GM18907 (cell line): Measurements from ENCODE around the gene FUT6.
A peak's percentile ranks its signal among the peaks of the same experiment; 100 is the strongest.

Experiments
- ATAC-seq: cut with Tn5 transposase; IDR thresholded peaks from one replicate; pipeline ENCODE4 v1.9.1; 2021; ENCODE audit warnings: mild to moderate bottlenecking, moderate library complexity; ENCODE audit not compliant: unreplicated experiment

Gene FUT6

DNA sequence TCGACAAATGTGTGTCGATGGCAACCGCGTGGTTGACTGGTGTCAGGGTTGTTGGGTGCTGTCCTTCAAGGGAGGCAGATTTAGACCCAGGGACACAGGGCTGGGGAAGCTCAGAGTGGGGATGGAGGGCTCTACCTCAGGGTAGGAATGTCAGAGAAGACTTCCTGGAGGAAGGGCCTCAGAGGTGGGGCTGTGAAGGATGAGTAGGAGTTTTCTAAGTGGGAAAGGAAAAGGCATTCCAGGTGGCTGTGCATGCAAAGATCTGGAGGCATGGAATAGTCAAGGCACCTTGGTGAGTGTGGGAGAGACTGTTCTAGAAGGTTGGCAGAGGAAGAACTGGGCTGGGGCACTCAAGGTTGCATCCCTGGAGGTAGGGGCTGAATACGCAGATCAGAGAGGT lies 32.6 kb downstream of the FUT6 start:
- no peak for ATAC-seq

DNA sequence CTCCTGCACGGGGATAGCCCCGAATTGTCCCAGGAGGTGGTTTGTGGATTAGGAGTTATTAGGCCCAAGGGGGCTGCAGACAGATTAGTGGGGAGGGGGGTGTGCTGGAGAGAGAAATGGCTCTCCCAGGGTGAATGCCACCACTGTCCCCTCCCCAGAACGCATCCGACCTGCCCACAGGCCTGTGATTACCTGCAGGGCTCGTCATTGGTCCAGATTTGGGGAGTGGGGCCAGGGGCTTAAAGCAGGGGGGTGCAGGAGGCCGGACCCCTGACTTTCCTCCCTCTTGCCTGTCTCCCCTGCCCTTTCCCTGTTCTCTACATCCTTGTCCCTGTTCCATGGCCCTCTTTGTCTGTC lies 33.4 kb downstream of the FUT6 start:
- ATAC-seq = no peak

DNA sequence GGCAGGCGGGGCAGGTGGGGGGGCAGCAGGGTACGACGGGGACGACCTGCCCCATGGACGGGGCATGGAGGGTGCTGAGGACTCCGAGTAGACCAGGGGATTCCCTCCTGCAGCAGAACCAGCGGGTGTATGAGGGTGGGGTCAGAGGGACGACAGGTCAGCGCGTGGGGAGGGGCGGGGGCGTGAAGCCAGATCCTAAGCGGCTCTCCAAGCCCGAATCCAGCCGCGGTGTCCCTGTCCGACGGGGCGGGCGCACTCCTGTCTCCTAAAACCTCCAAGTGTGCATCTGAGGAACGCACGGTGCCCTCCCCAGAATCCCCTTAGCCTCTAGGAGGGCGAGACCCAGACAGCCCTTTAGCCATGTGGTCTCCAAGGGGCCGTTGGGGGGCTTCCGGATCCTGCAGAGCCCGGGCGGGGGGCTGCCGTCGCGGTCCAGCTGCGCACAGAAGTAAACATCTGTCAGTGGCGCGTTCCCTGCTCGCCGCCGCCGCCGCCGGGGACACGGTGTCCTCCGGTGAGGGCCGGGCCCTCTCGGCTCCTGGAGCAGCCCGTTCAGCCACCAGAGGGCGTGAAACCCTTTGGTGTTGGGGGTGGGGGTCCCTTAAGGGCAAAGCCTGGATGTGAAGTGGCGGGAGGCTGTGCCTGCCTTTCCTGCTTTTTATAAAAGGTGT lies 33.9 kb downstream of the FUT6 start:
- no peak for ATAC-seq

DNA sequence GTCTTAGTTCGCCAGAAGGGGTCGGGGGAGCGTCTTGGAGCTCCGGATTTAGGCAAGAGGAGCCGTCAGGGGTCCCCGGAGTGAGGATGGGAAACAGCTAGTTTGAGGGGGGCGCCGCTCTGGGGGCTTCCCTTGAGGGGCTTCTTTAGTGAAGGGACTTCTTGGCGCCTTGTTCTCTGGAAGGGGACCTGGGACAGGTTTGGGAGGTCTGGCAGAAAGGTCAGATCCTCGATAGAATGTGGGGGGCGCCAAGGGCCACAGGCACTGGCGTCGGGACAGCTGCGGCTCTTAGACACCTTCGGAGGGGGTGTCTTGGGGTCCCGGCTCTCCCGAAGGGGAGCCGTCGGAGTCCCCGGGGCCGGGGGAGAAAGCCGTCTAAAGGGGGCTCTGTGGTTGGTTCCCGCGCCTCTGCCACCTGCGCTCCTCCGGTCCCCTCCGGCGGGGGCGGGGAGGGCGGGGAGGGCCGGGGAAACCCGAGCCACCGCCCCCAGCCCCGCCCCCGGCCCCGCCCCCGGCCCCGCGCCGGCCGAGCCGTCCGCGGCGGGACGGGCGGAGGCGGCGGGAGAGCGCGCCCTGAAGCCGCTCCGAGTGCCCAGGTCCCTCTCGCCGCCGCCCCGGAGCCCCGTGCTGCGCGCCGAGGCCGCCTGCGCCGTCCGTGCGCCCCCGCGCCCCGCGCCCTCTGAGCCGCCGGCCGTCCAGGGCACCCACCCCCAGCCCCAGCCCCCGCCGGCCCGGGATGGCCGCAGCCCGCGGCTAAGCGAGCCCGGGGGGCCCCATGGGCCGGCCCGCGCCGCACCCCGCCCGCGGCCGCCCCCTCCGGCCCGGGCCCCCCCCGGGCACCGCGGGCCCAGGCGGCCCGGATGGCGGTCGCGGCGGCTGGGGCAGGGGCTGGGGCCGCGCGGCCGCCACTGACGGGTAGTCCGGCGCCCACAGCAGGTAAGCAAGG lies 34.7 kb downstream of the FUT6 start, which contains the start of gene NRTN:
TSS of gene NRTN (plus strand) at position 552 of the 946 bp plus-strand sequence. CDS start 19,099 bp downstream, outside the sequence.
- ATAC-seq = no peak

DNA sequence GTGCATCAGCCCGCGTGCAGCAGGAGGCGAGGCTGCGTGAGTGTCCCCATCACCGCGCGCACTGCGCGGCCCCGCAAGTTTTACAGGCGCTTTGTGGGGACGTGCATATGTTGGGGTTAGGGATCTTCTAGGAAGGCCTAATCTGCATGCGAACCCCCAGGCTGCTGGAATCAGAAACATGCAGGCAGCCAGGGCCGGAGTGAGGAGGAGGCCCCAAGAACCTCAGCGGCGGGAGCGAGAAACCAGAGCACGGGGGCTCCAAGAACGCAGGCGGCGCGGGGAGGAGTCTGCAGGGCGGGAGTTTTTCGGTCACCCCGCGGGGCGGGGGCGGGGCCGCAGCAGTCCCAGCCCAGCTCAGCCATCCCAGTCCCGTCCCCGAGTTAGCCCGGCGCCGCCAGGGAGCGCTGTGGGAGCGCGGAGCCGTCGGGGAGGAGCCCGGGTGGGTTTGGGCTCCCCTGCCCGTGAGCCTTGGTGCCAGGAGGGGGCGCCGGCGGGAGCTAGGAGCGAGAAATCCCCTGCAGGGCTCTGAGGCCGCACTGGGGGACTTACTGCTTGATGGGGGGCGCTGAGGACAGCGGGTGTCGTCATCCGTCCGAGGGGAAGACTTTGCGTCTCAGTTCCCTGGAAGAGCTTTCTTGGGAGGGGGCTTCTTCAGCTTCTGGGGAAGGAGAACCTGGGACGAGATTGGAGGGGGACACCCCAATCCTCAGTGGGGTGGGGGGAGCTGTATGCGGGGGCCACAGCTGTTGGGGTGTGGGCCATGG lies 35.6 kb downstream of the FUT6 start:
- ATAC-seq = peak; percentile 66

DNA sequence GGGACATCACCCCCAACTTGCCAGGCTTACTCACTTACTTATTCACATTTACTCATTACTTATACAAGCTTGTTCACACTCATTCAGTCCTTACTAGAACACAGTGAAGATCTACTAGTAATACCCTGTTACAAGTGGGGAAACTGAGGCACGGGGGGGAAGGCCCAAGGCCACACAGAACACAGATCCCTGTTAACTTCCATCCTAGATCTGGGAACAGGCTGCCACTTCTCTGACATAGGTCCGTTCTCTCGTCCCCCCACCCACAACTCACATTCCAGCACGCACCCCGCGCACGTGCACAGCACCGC lies 36.1 kb downstream of the FUT6 start:
- ATAC-seq = no peak

DNA sequence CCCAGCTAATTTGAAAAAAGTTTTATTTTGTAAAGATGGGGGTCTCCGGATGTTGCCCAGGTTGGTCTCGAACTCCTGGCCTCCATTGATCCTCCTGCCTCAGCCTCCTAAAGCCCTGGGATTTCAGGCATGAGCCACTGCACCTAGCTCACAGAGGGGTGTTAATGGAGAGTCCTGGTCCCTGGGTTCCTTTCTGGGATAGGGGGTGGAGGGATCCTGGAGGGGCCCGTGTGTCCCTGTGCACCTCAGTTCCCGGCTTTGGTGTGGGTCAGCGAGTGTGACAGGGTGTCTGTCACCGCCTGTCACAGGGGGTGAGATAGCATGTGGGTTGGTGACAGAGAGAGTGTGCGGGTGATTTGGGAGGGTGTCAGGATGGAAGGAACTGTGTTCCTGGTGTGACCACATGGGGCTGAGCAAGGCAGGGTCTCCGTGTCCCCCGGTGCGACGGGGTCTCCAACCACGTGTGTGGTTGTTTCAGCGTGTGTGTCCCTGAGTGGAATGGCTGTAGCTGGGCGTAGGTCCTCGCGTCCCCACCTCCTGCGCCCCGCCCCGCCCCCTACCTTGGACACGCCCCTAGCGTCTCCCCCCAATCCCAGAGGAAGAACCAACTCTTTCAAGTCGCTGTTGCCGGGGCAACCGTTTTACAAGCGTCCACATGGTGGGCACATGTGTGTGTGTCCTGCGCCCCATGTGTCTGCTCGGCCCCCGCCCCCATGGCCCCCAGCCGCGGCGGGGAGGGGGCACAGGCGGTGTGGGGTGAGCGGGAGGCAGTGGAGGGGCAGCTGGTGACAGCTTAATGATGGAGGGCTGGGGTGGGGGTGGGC lies 37.5 kb downstream of the FUT6 start:
- no peak for ATAC-seq

DNA sequence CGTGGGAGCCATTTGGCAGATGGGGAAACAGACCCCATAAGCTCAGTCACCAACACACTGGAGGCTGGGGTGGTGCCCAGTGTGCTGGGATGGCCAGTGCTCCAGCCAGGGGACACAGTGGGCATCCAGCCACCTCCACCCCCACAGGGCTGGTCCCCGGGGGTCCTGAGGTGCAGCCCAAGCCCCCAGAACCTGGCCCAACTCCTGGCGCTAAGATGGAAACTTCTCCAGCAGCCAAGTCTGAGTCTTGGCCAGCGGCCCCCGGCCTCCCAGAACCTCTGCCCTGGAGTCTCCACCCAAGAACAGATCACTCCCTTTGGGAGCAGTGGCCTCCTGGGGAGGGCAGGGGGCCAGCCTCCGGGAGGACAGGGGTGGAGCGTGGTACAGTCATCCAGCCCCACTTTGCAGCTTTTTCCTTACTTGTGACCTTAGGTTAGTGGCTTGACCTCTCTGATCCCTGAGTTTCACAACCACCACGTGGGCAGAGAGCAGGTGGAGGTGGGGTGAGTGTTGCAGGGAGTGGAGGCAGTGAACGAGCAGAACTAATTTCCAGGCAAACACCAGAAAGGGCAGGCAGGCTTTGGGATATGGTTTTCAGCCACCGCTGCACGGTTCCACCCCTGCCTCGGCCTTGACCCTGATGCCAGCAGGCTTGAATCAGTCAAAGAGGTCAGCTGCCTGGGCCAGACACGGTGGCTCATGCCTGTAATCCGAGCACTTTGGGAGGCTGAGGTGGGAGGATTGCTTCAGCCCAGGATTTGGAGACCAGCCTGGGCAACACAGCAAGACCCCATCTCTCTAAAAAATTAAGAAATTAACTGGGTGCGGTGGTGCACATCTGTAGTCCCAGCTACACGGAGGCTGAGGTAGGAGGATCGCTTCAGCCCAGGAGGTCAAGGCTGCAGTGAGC lies 38.9 kb downstream of the FUT6 start:
- no peak for ATAC-seq

DNA sequence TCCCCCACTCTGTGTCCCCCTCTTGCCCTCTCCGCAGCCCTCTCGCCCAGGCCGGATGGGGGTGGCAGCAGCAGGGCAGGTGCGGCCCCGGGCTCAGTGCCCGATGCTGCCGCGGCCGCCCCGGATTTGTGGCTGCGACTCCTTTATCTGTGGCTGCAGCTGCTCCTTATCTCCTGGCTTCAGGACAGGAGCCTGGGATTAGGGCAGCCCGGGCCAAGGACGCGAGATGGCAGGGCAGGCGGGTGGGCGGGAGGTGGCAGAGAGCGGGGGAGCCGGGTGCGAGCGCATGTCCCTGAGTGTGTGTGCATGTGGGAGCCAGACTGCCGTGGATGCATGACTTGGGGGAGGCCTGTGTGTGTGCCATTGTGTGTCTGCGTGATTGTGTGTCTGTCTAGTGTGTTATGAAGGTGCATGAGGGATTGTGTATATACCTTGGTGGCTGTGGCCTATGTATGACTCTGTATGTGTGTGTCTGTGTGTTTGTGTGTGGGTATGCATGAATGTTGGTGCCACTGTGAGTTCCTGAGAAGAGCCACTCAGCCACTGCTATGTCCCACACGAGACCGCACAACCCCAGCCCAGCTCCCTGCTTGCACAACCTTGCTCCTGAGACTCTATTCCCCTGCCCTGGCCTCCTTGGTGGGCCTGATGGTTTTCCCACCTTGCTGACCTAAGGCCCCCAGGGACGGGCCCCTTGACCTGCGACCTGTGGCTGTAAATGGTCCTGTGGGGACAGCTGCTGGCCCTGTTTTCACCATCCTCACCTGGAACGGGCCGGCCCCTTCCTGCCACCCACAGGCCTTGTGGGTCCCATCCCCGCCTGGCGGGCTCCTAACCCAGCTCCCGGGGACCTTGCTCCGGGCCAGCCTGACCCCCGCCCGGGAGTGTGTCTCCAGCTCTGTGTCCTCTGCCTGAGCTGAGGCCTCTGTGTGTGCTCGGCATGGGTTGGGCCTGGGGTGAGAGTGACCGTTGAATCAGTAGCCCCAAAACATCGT lies 40.0 kb downstream of the FUT6 start:
- no peak for ATAC-seq

DNA sequence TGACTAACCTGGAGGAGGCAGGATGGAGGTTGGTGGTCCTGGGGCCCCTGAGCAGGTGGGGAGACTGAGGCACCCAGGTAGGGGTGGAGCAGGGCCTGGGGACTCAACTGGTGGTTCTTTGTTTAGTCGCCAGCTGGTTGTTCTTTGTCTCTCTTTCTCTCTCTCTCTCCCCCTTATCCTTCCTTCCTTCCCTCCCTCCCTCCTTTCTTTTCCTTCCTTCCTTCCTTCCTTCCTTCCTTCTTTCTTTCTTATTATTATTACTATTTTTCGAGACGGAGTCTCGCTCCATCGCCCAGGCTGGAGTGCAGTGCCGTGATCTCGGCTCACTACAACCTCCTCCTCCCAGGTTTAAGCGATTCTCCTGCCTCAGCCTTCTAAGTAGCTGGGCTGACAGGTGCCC lies 41.3 kb downstream of the FUT6 start:
- no peak for ATAC-seq

DNA sequence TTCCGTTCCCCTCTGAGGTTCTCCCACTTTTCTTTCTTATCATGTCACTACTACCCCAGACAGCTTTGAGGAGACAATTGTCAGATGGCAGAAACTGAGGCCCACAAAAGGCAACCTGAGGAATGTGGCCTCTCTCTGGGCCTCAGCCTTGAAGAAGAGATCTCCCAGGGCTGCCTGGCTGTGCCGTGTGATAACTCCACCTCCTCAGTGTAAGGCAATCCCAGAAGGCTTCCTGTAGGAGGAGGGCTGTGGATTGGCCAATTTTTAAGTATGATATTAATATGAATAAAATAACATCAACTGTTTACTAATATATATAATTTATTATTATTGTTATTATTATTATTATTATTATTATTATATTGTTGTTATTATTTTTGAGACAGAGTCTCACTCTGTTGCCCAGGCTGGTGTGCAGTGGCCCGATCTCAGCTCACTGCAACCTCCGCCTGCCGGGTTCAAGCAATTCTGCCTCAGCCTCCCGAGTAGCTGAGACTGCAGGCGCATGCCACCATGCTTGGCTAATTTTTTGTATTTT lies 44.1 kb downstream of the FUT6 start:
- no peak for ATAC-seq

DNA sequence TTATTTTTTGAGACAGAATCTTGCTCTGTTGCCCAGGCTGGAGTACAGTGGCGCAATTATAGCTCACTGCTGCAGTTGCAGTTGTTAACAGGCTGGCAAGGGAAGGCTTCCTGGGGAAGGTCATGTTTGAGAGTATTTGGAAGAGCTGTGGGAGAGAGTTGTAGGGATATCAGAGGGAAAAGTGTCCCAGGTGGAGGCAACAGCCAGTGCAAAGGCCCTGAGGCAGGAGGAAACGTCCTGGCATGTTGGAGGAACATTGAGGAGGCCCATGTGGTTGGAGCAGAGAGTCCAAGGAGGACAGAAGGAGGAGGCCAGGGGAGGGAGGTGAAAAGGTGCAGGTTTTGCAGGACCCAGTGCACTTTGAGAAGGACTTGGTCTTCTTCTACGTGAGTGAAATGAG lies 46.3 kb downstream of the FUT6 start:
- ATAC-seq = no peak

DNA sequence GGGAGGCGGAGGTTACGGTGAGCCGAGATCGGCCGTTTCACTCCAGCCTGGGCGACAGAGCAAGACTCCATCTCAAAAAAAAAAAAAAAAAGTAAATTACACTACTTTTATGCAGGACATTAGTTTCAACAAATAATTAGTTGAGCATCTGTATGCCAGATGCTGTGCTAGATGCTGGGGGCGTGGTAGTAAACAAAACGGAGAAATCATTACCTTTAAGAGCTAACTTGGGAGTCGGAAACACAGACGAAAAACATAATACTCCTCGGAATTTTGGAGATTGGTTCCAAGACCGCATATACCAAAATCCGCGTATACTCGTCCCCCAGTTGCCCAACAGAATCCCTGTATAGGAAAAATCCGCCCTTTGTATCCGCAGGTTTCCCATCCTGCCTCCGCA lies 47.3 kb downstream of the FUT6 start:
- no peak for ATAC-seq

DNA sequence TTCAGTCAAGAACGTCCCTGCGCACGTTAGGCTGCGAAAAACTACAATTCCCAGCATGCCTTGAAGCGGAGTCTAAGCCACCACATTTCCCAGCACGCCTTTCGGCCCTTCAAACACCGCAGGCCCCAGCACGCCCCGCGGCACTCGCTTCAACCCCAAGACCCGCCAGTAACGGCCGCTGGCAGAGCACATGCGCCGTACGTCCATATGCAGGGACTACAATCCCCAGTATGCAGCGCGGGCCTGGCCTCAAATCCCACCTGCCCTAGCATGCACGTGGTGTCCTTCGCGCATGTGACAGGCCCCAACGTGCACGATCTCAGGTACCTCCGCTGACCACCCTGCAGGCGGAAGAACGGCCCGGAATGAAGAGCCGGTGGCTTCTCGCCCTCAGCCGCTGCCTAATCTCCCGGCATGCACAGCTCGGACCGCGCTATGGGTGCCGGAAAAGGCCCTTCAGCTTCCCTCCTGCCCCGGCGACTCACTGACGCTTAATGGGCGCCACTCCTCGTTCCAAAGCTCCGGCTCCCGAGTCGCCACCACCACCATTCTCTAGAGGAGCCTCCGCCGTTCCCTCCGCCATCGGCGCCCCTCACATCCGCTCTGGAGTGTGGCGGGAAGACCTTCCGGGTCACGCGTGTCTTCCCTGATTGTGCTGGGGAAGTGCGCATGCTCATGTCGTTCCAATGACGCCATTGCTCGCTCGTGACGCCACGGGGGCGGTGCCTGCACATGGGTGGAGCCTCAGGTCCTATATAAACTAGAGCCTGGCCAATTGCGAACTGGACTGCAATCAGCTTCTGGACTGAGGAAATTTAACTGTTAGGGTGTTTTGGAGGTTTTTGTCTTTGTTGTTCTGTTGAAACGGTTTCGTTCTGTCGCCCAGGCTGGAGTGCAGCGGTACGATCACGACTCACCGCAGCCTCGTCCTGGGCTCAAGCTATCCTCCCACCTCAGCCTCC lies 48.7 kb downstream of the FUT6 start, which contains the start of gene DUS3L:
TSS of gene DUS3L (minus strand) at position 605 of the 962 bp plus-strand sequence. CDS start at position 583, 22 bp downstream.
- ATAC-seq = peak; percentile 87

DNA sequence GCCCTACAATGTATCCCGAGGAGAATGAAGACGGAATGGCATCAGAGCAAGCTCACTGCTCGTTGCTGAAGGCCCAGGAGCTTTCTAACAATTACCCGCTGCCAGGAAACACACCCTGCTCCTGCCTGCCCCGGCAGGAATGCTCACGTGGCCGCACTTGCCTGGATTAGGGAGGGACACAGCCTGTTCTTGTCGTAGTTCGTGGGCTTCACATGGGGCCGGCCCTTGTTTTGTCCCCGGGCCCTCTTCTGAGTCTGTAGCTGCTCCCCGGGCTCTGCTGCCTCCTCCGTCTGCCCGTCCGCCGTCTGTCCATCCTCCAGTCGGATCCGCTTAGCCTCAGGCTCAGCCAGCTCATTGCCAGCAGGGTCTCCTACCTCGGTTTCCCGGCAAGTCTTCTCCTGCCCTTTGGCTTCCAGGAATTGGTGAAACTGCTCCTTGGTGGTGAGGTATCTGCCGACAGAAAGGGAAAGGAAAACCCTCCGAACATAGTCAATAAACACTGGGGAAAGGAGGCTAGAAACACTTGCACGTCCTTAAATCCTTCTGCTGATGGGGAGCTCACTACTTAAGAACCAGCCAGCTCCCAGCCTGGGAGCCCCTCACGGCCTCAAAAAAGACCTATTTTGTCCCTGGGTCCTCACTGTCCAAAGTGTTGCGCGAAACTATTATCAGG lies 49.5 kb downstream of the FUT6 start:
- ATAC-seq = no peak

DNA sequence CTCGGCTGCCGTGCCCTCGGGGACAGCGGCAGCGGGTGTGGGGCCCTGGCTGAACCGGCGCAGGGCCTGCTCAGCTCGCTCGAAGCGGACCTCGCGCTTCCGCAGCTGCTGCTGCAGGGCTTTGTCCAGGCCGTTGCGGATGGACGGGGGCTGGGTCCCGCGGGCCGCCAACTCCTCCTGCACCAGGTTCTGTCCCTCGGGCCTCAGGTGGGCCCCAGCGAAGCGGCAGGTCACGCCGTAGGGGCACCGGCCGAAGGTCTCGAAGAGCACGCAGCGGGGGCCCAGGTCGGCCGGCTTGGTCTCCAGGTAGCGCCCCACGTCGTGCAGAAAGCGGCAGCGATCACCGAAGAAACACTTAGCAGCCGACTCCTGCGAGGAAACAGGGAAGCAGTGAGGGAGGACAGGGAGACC lies 50.1 kb downstream of the FUT6 start:
- ATAC-seq = no peak
